ENCODE results near the gene CCL25. TPM values are rescaled to one million over a fixed set of nuclear protein-coding genes. Genes with fewer than 3 reads are reported as not detected.
A peak's percentile ranks its signal among the peaks of the same experiment; 100 is the strongest.

CCL25 gene
- total RNA-seq, 1 experiment from 2014 or later: not detected

DNA sequence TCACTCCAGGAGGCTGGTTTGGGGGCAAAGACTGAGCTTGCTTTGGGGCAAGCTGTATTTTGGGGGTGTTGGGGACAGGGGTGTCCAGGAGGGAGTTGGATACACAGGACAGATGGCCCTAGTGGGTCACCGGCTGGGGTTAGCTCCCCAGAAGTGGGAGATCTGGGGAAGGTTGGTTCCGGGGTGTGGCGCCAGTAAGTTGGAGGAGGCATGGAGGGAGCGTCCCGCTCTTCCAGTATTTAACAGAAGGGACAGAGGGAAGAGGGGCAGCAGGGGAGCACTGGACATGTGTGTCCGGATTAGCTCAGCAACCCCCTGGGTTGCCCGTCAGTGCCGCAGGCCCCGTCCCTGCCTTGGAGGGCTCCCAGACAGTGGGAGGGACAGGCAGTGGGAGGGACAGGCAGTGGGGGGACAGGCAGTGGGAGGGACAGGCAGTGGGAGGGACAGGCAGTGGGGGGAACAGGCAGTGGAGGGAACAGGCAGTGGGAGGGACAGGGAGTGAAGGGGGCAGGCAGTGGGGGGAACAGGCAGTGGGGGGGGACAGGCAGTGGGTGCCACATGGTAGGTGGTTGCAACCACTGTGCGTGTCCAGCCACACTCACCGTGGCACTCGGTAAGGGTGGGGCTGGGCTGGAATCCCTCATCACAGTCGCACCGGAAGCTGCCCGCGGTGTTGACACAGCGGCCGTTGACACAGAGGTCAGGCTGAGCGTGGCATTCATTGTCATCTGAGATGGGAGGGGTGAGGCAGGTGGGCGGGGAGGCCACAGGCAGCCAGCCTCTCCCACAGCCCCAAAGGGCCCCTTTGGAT is 33.2 kb downstream of the CCL25 start:
- DNase-seq: peak; percentile 61
- Mint-ChIP-seq H3K27me3 (ENCODE audit: unreplicated experiment) (no peaks in the 10 kb centered on the region), H3K4me3 (ENCODE audit: low read depth, unreplicated experiment) (no peak overlapping the region), H3K4me1 (ENCODE audit: low read depth, unreplicated experiment) (peaks cover 9% of the 10 kb centered on the region), H3K9me3 (ENCODE audit: low read depth, unreplicated experiment) (no peaks in the 10 kb centered on the region), H3K27ac (ENCODE audit: unreplicated experiment) (no peak overlapping the region), H3K36me3 (ENCODE audit: insufficient read depth, unreplicated experiment) (no peaks in the 10 kb centered on the region)
- intact Hi-C loops (cut with micrococcal nuclease; ENCODE audit: unreplicated experiment): no loop called here
- BruUV-seq (replicated peaks): no TSS peak
- CTCF ChIA-PET: interaction anchor here (0.6 to 0.9 kb wide), 4 partner anchors 8 to 401 kb away, joined by 3 read pairs; no protein-coding TSS in a partner anchor
- TF ChIP-seq, protein P1, sequence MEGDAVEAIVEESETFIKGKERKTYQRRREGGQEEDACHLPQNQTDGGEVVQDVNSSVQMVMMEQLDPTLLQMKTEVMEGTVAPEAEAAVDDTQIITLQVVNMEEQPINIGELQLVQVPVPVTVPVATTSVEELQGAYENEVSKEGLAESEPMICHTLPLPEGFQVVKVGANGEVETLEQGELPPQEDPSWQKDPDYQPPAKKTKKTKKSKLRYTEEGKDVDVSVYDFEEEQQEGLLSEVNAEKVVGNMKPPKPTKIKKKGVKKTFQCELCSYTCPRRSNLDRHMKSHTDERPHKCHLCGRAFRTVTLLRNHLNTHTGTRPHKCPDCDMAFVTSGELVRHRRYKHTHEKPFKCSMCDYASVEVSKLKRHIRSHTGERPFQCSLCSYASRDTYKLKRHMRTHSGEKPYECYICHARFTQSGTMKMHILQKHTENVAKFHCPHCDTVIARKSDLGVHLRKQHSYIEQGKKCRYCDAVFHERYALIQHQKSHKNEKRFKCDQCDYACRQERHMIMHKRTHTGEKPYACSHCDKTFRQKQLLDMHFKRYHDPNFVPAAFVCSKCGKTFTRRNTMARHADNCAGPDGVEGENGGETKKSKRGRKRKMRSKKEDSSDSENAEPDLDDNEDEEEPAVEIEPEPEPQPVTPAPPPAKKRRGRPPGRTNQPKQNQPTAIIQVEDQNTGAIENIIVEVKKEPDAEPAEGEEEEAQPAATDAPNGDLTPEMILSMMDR (IDR thresholded peaks at IDR 0.05; ENCODE audit: unreplicated experiment): no peak

DNA sequence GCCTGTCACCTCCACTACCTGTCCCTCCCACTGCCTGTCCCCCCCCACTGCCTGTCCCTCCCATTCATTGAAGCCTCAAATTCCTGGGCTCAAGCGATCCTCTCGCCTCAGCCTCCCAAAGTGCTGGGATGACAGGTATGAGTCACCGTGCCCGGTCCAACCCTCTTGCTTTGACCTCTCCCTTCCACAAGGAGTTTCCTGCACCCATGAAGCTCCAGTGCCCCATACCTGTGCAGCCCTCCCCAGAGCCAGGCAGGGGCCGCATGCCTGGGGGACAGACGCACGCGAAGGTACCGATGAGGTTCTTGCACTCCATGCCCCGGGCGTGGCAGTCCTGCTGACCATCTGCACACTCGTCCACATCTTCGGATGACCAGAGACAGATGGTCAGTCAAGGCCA is 34.3 kb downstream of the CCL25 start:
- Mint-ChIP-seq H3K36me3 (ENCODE audit: insufficient read depth, unreplicated experiment) (no peaks in the 10 kb centered on the region), H3K4me3 (ENCODE audit: low read depth, unreplicated experiment) (no peak overlapping the region), H3K27me3 (ENCODE audit: unreplicated experiment) (no peaks in the 10 kb centered on the region), H3K9me3 (ENCODE audit: low read depth, unreplicated experiment) (no peaks in the 10 kb centered on the region), H3K27ac (ENCODE audit: unreplicated experiment) (no peak overlapping the region), H3K4me1 (ENCODE audit: low read depth, unreplicated experiment) (peaks cover 9% of the 10 kb centered on the region)
- DNase-seq: no peak
- BruUV-seq (replicated peaks): no TSS peak
- intact Hi-C loops (cut with micrococcal nuclease; ENCODE audit: unreplicated experiment): no loop called here
- TF ChIP-seq, protein P1 (IDR thresholded peaks at IDR 0.05; ENCODE audit: unreplicated experiment): no peak
- CTCF ChIA-PET: interaction anchor here (0.7 kb wide), 1 partner anchor 42 kb away, joined by 3 read pairs; no protein-coding TSS in a partner anchor

DNA sequence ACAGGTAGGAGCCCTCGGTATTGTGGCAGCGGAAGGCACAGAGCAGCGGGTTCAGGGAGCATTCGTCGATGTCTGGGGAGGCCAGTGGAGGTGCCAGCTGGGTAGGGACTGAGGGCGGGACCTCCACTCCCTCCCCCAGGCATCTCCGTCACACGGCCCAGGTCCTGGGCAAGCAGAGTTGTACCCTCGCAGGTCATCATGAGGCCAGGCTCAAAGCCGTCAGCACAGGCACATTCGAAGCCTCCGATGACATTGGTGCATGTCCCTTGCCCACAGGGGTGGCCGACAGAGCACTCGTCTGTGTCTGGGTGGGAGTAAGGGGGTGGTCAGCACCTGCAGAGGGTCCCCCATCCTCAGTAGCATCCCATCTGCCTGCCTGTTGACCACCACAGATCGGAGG is 35.3 kb downstream of the CCL25 start:
- no peak overlapping the region for H3K4me3 Mint-ChIP-seq (ENCODE audit: low read depth, unreplicated experiment)
- DNase-seq: no peak
- H3K27ac Mint-ChIP-seq (ENCODE audit: unreplicated experiment): no peak overlapping the region
- TF ChIP-seq, protein P1 (IDR thresholded peaks at IDR 0.05; ENCODE audit: unreplicated experiment): no peak
- no peaks in the 10 kb centered on the region for H3K27me3 Mint-ChIP-seq (ENCODE audit: unreplicated experiment)
- no peaks in the 10 kb centered on the region for H3K36me3 Mint-ChIP-seq (ENCODE audit: insufficient read depth, unreplicated experiment)
- intact Hi-C loops (cut with micrococcal nuclease; ENCODE audit: unreplicated experiment): no loop called here
- no TSS peak for BruUV-seq (replicated peaks)
- CTCF ChIA-PET: no interaction called here
- H3K4me1 Mint-ChIP-seq (ENCODE audit: low read depth, unreplicated experiment): no peaks in the 10 kb centered on the region
- H3K9me3 Mint-ChIP-seq (ENCODE audit: low read depth, unreplicated experiment): no peaks in the 10 kb centered on the region

DNA sequence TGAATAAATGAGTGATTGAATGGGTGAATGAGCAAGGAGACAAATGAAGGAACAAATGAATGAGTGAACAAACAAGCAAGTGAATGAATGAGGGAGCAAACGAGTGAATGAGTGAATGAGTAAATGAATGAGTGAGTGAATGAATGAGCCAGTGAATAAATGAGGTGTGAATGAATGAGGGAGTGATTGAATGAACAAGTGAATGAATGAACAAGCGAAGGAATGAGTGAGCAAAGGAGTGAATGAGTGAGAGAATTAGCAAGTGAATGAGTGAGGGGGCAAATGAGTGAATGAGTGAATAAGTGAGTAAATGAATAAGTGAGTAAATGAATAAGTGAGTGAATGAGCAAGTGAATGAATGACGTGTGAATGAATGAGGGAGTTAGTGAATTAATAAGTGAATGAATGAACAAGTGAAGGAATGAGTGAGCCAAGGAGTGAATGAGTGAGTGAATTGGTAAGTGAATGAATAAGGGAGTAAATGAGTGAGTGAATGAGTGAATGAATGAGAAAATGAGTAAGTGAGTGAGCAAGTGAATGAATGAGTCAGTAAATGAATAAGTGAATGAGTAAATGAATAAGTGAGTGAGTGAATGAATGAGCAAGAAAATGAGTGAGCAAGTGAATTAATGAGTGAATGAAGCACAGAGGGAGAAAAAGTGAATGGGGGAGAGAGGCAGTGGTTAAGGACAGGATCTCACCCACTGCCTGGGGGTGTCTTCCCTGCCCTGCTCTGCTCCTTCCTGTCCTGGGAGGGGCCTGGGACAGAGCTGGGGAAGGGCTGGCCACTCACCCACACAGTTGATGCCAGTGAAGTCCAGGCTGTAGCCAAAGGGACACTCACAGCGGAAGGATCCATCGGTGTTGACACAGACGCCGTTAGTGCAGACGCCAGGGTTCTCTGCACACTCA is 36.4 kb downstream of the CCL25 start:
- H3K4me3 Mint-ChIP-seq (ENCODE audit: low read depth, unreplicated experiment): no peak overlapping the region
- no TSS peak for BruUV-seq (replicated peaks)
- no peaks in the 10 kb centered on the region for H3K36me3 Mint-ChIP-seq (ENCODE audit: insufficient read depth, unreplicated experiment)

More for the DNA sequence above, 36.4 kb downstream of the CCL25 start:
- no peak for DNase-seq
- intact Hi-C loops (cut with micrococcal nuclease; ENCODE audit: unreplicated experiment): no loop called here
- Mint-ChIP-seq H3K27ac (ENCODE audit: unreplicated experiment) (no peak overlapping the region), H3K9me3 (ENCODE audit: low read depth, unreplicated experiment) (no peaks in the 10 kb centered on the region), H3K4me1 (ENCODE audit: low read depth, unreplicated experiment) (no peaks in the 10 kb centered on the region), H3K27me3 (ENCODE audit: unreplicated experiment) (no peaks in the 10 kb centered on the region)
- CTCF ChIA-PET: no interaction called here
- TF ChIP-seq, protein P1 (IDR thresholded peaks at IDR 0.05; ENCODE audit: unreplicated experiment): no peak
